HG02840 (cell line): Measurements from ENCODE around the gene LY86.
A peak's percentile ranks its signal among the peaks of the same experiment; 100 is the strongest.

Source experiments
- ATAC-seq: cut with Tn5 transposase; IDR thresholded peaks from one replicate; pipeline ENCODE4 v1.9.1; 2021; ENCODE audit warnings: mild to moderate bottlenecking, moderate library complexity, moderate number of reproducible peaks; ENCODE audit not compliant: unreplicated experiment, low FRiP score

LY86 gene

DNA sequence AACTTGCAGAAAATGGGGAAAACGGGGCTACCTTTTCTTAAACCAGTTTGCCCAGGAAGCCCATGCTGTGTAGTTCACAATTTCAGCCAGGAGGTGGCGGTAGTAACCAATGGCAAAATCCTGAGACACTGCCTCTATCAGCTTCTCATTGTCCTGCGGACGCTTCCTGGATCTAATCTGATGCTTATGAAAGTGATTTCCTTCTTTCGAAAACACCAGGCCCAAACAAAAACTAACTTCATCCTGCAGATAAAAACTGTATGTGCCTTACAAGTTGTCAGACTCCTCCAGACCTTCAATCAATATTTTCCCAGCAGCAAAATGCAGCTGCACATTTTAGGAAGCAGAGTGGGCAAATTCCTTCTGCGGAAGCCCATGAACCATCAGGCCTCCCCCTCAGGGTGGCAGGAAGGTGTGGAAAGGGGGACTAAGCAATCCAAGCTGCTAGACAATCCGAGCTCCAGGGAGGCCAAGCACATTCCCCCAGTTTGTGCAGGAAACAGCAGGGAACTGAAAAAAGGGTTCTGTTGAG lies 88.5 kb downstream of the LY86 start:
- ATAC-seq, result no peak

DNA sequence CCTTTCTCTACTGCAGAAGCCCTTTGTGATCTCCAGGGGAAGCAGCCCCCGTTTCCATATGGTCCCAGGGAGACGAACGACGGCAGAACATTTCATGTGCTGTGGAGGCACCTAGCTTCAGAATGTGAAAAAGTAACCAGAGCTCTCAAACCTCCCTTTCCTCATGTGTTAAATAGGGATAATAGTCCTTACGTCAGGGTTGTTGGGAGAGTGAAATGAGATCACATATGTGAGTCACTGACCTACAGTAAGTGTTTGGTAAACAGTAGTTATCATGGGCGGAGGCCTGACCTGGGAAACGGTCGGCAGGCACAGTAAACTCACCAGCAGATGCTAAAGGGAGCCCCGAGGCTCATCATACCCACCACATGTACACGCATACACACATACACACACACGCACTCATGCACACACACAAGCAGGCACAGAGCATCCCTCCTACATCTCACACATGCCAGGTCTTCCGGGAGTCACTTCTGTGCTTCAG lies 89.7 kb downstream of the LY86 start:
- ATAC-seq, result no peak

GRCh38 chr6:6678811-6679210 lies 90.3 kb downstream of the LY86 start:
- no peak for ATAC-seq

DNA sequence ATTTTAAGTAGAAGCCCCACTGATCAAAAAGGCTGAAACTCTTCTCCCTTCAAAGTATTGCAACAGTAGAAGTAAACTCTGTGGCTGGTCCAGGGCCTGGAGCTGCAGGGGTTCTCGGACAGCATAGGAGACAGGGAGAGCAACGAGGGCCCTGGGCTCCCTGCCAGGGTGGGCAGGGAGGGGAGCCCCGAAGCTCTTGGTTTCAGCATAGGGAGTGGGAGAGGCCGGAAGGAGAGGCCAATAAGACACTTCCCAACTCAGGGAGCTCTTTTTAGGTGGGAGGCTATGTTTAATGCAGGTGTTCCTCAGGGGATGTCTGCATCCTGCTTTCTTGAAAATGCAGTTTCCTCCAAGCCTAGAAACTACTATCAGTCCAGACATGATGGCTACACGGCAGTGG lies 91.1 kb downstream of the LY86 start:
- ATAC-seq, result no peak

DNA sequence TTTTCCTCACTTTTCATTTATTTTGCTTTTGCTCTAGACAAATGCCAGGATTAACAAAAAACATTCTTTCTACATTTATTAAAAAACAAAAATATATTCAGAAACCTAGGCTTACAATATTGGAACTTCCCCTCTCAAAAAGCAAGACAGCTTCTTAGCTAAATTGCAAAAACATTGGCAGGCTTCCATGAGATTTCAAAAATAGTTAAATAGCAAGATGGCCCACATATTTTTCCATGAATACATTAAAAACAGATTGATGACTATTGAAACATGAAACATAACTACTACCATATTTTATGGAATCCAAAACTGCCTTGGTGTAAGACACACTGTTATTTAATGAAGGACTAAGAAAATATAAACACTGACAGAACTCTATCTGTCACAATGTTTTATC lies 92.0 kb downstream of the LY86 start:
- ATAC-seq, result no peak

- no peak for ATAC-seq
Observed at GRCh38 chr6:6681075-6681849, 92.7 kb downstream of the LY86 start.

- no peak for ATAC-seq
Observed at GRCh38 chr6:6682225-6682624, 93.7 kb downstream of the LY86 start.

- ATAC-seq, result peak; percentile 76
Observed at GRCh38 chr6:6683969-6684833, 95.7 kb downstream of the LY86 start.

GRCh38 chr6:6685249-6686040 lies 96.9 kb downstream of the LY86 start:
- no peak for ATAC-seq

- no peak for ATAC-seq
Observed at GRCh38 chr6:6686176-6686575, 97.7 kb downstream of the LY86 start.

DNA sequence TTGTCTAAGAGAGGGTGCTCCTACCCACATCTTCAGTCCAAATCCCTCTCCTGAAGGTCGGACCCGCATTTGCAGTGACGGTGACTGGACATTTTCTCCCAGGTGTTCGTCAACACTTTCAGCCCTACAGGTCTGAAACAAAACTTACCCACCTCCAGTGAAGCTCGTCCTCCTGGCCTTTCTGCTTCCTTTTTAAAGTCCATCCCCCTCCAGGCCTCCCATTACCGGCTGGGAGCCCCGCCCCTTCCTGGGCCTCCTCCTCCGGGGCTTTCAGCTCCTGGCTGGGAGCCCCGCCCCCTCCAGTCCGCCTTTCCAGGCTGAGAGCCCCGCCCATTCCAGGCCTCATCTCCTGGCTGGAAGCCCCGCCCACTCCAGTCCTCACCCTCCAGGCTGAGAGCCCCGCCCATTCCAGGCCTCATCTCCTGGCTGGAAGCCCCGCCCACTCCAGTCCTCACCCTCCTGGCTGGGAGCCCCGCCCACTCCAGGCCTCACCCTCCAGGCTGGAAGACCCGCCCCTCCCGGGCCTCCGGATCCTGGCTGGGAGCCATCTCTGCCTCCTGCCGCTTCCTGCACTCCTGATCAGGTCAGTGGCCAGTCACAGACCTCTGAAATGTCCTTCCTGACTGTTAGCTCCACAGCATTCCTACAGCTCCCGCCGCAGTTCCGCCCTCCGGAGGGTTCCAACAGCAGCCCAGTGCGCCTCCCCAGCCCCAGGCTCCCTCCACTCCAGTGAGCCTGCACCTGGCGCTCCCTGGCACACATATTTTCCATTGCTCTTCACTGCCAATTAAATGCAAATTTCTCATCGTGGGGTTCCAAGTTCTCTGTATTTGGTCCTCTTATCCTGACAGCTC lies 98.5 kb downstream of the LY86 start:
- ATAC-seq, result peak; percentile 42

DNA sequence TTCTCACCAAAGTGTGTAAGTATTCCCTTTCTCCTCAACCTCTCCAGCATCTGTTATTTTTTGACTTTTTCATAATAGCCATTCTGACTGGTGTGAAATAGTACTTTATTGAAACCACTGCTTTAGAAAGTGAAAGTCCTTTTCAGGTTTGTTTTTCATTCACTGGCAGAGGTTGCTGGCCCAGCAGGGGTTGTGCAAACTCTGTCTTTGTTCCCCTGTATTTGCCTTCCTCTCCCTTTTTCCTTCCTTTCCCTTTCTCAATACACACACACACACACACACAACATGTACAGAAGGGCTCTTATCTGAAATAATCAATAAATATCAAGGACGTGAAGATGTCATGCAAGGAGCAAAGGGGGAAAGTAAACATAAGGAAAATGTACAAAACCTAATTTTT lies 99.8 kb downstream of the LY86 start:
- ATAC-seq, result no peak

- ATAC-seq, result no peak
Observed at GRCh38 chr6:6688951-6689350, 100.4 kb downstream of the LY86 start.

- no peak for ATAC-seq
Observed at GRCh38 chr6:6689400-6690143, 101.1 kb downstream of the LY86 start.

DNA sequence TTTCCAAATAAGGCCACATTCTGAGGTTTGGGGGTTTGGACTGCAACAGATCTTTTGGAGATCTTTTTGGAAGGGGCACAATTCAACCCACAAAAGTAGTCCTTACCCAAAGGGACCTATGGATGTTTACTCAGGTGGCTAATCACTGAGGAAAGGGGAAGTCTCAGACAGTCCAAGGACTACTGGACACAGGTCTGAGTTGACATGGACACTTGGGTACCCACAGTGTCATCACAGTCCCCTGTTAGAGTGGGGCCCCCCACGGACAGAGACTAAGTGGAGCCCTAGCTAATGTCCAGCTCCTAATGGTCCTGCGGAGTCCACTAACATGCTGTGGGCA lies 101.6 kb downstream of the LY86 start:
- ATAC-seq, result no peak

- no peak for ATAC-seq
Observed at GRCh38 chr6:6694368-6694780, 105.9 kb downstream of the LY86 start.

DNA sequence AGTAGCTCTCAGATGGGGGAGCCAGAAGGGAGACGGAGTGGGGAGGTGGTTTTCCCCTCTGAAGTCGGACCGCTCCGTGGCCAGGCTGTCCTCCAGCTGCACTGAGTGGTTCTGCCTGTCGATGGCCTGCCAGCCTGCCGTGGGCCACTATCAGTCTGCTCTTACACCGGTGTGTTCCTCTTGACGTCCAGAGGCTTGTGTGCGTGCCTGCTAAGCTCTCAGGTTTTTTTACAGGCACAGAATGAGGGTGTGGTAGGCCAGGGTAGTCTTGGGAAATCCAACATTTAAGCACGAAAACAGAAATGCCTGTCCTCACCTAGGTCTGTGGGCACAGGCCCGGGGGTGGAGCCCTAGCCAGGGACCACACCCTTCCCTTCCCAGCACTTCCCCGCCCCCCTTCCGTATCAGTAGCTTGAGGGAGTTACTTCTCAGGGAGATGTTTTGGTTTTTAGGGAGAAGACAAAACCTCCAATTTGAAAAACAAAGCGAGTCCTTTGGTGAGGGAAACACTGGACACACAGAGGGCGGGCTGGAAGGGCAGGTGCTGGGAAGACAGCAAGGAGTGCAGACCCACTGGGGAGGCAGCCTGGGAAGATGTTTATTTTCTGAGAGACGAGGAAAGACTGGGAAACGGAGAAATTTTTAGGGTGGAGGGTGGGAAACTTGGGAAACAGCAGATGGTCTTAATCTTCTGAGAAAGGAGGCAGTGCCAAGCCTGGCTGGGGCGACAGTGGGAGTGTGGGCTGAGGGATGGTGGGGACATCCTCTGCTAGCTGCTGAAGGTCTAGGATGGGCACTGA lies 106.5 kb downstream of the LY86 start:
- no peak for ATAC-seq

GRCh38 chr6:6695625-6696276 lies 107.2 kb downstream of the LY86 start:
- no peak for ATAC-seq
